RWPE1 (cell line): Measurements from ENCODE around the gene ARHGAP11A.
"Not testable (repeated sequence)": the region's sequence is repeated elsewhere in the genome, so short reads cannot be mapped to it uniquely, and the experiment has no call there.

Experiments
- CTCF ChIA-PET: fragments of 350-600 bp; sonication (Branson Sonifier 250); formaldehyde crosslinking; extraction: SDS; loops from one replicate; lab custom pipeline; 2021; lab: Yijun Ruan, JAX
- POLR2A ChIA-PET: fragments of 400-600 bp; formaldehyde crosslinking; extraction: SDS; loops from one replicate; lab custom pipeline; 2020; ENCODE audit warnings: antibody characterized with exemption; ENCODE audit not compliant: low non-redundant PET; lab: Yijun Ruan, JAX
- DNase-seq: peaks from one replicate; pipeline ENCODE4 v3.0.0; 2012; ENCODE audit warnings: low spot score
- H3K27ac ChIP-seq: fragments of 450-650 bp; 2 replicates; pipeline ENCODE4 v1.5.1; 2017
- TF ChIP-seq, protein P1 (sequence below): fragments of 450-650 bp; conservative IDR thresholded peaks from 2 replicates; pipeline ENCODE4 v1.5.1; 2017; ENCODE audit warnings: low read depth, mild to moderate bottlenecking

ARHGAP11A gene, protein sequence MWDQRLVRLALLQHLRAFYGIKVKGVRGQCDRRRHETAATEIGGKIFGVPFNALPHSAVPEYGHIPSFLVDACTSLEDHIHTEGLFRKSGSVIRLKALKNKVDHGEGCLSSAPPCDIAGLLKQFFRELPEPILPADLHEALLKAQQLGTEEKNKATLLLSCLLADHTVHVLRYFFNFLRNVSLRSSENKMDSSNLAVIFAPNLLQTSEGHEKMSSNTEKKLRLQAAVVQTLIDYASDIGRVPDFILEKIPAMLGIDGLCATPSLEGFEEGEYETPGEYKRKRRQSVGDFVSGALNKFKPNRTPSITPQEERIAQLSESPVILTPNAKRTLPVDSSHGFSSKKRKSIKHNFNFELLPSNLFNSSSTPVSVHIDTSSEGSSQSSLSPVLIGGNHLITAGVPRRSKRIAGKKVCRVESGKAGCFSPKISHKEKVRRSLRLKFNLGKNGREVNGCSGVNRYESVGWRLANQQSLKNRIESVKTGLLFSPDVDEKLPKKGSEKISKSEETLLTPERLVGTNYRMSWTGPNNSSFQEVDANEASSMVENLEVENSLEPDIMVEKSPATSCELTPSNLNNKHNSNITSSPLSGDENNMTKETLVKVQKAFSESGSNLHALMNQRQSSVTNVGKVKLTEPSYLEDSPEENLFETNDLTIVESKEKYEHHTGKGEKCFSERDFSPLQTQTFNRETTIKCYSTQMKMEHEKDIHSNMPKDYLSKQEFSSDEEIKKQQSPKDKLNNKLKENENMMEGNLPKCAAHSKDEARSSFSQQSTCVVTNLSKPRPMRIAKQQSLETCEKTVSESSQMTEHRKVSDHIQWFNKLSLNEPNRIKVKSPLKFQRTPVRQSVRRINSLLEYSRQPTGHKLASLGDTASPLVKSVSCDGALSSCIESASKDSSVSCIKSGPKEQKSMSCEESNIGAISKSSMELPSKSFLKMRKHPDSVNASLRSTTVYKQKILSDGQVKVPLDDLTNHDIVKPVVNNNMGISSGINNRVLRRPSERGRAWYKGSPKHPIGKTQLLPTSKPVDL

DNA sequence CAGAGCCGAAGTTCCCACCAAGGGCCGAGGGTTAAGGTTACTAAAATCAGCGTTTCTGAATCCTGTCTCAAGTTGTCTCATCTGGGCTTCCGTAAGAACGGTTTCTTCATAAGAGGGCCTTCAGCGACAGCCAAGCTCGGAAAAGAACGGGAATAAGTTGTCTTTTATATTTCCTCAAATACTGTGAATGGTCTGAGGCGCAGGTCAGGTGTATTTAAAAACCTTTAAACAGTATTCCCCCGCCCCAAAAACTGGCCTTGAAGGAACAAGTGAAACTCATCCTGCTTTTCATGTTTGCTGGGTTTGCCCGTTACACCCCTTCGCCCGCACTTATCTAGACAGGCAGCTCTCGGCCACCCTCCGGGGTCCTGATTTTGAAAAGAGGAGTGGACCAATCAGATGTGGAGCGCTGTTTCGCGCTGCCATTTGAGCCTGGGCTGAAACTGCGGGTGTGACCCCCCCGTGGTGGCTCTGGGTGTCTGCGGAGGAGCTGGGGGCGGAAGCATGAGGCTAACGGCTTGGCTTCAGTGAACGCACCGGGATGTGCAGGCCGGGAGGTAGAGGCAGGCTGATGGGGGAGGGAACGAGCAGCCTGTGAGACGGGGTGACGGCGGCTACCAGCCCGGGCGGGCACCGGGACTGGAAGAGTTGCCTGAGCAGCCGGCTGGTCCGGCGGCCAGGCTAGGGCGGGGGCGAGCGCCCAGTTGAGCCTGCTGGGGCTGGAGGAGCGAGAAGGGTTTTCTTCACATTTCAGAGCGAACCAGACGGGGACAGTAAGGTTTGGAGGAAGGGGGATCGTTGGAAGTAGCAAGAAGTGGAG is at the start of gene ARHGAP11A:
Gene ARHGAP11A (plus strand): TSS at position 454 of the 820 bp plus-strand sequence. CDS start 708 bp downstream, outside the sequence.
- POLR2A ChIA-PET: interaction anchor here (1.0 kb wide), 1 partner anchor 1989 kb away, joined by 4 read pairs; the partner anchor contains the start of gene ARHGAP11B
- H3K27ac ChIP-seq: peak within 1 kb of the TSS; percentile 86
- DNase-seq: not testable (repeated sequence)
- CTCF ChIA-PET: interaction anchor here (0.5 kb wide), 1 partner anchor 463 kb away, joined by 4 read pairs; no protein-coding TSS in a partner anchor

DNA sequence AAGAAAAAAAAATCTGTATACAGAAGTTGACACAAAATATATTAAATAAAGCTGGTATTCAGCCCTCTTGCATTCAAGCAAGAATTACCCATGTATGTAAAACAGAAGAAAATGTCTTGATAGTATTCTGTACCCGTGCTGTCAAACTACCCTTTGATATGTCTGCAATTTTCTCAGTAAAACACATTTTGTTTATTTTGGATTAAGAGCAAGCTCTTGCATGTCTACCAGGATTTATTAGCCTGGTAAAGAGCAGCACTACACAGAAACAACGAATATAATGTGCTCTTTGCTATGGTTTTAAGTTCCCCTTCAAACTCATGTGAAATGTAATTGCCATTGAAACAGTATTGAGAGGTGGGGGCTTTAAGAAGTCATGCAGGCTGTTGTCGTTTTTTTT is 46.3 kb upstream of the ARHGAP11A start:
- CTCF ChIA-PET, POLR2A ChIA-PET, H3K27ac ChIP-seq: not testable (repeated sequence)

DNA sequence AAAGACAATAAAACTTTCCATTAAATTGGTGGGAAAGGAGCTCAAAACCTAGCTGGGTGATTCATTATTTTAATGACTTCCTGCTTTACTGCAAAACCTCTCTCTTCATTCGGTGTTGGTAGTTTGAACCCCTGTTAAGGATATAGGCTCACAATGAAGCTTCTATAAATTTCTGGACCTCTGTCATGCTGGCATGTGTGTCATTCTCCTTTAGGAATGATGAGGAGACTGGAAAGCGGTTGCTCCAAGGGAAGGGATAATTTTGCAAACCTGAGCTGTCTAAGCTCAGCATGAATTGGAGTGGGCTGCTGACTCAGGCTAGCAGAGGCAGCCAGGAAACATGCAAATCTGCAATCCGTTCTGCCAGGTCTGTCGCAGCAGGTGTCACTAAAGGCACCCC is 36.8 kb upstream of the ARHGAP11A start:
- H3K27ac ChIP-seq, POLR2A ChIA-PET, DNase-seq, CTCF ChIA-PET: not testable (repeated sequence)

More for the DNA sequence above, 46.3 kb upstream of the ARHGAP11A start:
- DNase-seq: not testable (repeated sequence)

DNA sequence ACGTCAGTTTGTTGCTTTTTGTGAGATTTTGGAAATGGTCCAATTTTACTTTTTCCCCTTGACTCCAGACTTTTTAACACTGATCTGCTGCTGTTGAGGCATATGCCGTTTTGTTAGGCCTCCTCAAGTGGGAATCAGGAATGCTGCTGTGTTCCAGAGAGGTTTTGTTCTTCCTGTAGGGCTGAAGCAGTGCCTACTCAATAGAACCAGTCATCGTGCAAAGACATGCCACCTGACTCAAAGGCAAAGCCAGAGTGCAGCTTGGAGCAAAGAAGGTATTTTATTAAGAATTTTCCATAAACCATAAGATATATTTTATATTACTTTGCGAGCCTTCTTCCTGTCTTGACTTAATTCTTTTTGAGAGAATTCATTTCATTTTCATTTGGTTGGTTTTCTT is 29.5 kb upstream of the ARHGAP11A start:
- CTCF ChIA-PET, DNase-seq, POLR2A ChIA-PET, H3K27ac ChIP-seq: not testable (repeated sequence)

DNA sequence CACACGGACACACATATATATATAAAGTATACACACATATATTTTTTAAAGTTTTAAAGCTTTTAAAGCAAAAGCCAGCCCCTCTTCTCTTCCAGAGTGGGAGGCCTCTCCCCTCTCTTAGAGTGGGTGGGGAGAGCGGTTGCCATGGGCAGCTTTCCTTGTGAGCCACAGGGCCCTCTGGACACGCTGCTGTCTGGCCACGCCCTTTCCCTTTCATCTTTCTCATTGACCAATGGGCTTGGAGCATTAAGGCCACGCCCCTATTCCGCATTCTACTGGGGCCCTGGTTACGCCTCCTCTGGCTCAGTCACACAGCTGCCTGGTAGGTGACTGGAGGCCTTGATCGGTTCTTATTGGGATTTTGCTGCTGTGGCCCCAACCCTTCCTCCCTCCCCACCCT is 22.2 kb upstream of the ARHGAP11A start, which contains the start of gene GOLGA8N:
Gene GOLGA8N (plus strand): TSS at position 306 of the 400 bp plus-strand sequence.
- POLR2A ChIA-PET, H3K27ac ChIP-seq, CTCF ChIA-PET, DNase-seq: not testable (repeated sequence)

DNA sequence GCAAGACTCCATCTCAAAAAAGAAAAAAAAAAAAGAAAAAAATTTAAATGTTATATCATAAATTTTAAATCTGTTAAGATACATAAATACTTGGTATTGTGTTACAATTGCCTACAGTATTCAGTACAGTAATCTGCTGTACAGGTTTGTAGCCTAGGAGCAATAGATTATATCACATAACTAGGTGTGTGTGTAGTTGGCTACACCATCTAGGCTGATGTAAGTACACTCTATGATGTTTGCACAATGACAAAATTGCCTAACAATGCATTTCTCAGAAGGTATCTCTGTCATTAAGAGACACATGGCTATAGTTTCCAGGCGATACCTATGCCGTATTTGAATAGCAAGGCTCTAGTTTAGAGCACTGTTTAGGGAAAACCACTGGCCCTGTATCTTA is 5.8 kb upstream of the ARHGAP11A start:
- CTCF ChIA-PET, H3K27ac ChIP-seq, POLR2A ChIA-PET, DNase-seq: not testable (repeated sequence)

DNA sequence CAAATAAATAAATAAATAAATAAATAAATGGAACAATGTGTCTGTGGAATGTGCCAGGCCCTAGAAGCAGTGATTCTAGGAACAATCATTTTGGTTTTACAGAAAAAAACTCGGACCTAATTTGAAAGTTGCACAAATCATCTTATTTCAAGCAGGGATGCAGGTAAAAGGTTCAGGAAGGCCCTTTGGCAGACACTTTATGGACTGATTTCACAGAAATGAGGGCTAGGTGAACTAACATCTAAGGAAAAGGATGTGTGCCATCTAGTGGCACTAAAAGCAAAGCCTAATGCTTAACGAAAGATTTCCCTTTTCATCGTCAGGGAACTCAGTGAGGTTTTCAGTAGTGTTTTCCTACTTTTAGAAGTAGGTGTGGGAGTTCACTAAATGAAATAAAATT is 4.6 kb upstream of the ARHGAP11A start:
- POLR2A ChIA-PET, DNase-seq, H3K27ac ChIP-seq: not testable (repeated sequence)
- CTCF ChIA-PET: interaction anchor here (0.6 kb wide), 1 partner anchor 321 kb away, joined by 5 read pairs; no protein-coding TSS in a partner anchor

DNA sequence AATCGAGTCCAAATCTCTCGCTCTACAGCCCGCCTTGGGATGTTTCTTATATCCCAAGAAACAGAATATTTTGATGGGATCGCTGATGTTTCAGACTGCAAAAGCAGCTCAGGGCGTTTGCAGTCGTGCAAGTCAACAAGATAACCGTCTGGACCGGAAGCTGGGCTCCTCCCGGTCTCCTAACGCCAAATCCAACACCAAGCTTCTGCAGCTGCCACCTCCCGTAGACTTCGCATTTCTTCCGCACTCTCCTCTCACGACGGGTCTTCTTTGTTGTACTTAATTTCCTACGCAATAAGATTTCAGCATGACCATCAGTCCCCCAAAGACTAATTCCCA is 623 bp upstream of the ARHGAP11A start:
- ChIA-PET POLR2A (interaction anchor here (1.0 kb wide), 1 partner anchor 1989 kb away, joined by 4 read pairs; the partner anchor contains the start of gene ARHGAP11B), CTCF (interaction anchor here (0.5 kb wide), 1 partner anchor 464 kb away, joined by 4 read pairs; no protein-coding TSS in a partner anchor)
- H3K27ac ChIP-seq: peak overlapping the region; percentile 86
- not testable (repeated sequence) for DNase-seq

DNA sequence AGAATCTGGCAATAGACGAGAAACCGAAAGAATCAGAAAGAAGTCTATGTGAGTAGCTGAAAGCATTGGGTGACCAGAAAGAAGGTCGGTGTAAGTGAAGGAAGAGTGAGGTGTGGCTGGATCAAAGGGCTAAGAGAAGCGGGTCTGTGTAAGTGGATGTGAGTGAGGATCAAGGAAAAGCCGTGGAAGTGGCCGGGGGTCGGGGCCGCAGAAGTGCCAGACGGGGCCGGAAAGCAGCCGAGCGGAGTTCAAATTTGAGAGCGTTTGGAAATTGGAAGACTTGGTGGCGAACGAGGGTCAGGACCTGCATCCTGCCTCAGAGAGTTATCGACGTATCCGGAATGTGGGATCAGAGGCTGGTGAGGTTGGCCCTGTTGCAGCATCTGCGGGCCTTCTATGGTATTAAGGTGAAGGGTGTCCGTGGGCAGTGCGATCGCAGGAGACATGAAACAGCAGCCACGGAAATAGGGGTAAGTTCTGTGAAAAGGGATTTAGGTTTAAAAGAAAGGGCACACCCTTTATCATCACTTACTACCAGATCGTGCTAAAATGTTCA is 645 bp downstream of the ARHGAP11A start:
- POLR2A ChIA-PET, DNase-seq, CTCF ChIA-PET: not testable (repeated sequence)
- peak overlapping the region; percentile 86 for H3K27ac ChIP-seq

DNA sequence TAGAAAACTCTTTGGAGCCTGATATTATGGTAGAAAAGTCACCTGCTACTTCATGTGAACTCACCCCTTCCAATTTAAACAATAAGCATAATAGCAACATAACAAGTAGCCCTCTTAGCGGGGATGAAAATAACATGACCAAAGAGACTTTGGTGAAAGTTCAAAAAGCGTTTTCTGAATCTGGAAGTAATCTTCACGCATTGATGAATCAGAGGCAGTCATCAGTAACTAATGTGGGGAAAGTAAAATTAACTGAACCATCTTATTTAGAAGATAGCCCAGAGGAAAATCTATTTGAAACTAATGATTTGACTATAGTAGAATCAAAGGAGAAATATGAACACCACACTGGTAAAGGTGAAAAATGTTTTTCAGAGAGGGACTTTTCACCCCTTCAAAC is 21.1 kb downstream of the ARHGAP11A start:
- POLR2A ChIA-PET: no interaction called here
- DNase-seq: no peak
- TF ChIP-seq, protein P1, sequence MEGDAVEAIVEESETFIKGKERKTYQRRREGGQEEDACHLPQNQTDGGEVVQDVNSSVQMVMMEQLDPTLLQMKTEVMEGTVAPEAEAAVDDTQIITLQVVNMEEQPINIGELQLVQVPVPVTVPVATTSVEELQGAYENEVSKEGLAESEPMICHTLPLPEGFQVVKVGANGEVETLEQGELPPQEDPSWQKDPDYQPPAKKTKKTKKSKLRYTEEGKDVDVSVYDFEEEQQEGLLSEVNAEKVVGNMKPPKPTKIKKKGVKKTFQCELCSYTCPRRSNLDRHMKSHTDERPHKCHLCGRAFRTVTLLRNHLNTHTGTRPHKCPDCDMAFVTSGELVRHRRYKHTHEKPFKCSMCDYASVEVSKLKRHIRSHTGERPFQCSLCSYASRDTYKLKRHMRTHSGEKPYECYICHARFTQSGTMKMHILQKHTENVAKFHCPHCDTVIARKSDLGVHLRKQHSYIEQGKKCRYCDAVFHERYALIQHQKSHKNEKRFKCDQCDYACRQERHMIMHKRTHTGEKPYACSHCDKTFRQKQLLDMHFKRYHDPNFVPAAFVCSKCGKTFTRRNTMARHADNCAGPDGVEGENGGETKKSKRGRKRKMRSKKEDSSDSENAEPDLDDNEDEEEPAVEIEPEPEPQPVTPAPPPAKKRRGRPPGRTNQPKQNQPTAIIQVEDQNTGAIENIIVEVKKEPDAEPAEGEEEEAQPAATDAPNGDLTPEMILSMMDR: no peak
- H3K27ac ChIP-seq: no peak overlapping the region
- CTCF ChIA-PET: no interaction called here
